ENCODE data around the gene PRIM2. TPM values are rescaled to one million over a fixed set of nuclear protein-coding genes. Genes with fewer than 3 reads are reported as not detected.
"Not testable (repeated sequence)": the region's sequence is repeated elsewhere in the genome, so short reads cannot be mapped to it uniquely, and the experiment has no call there.

PRIM2 gene
- total and polyA plus RNA-seq, 2 experiments from 2014 or later, result 5.1 to 17.3 TPM

DNA sequence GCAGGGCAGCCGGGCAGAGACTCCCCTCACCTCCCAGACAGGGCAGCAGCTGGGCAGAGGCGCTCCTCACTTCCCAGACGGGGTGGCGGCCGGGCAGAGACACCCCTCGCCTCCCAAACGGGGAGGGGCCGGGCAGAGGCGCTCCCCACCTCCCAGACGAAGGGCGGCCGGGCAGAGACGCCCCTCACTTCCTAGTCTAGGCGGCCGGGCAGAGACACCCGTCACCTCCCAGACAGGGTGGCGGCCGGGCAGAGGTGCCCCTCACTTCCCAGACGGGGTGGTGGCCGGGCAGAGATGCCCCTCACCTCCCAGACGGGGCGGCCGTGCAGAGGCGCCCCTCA lies 6.6 kb upstream of the PRIM2 start:
- H3K79me2 ChIP-seq, result no peaks in the 10 kb centered on the region
- no peak for TF ChIP-seq EZH2 (IDR thresholded peaks at IDR 0.05; ENCODE audit: borderline replicate concordance)
- TF ChIP-seq CTCF (IDR thresholded peaks at IDR 0.05; ENCODE audit: poor library complexity), result no peak
- H2AFZ ChIP-seq, result no peak overlapping the region
- DNase-seq (ENCODE audit: low spot score), result no peak
- no peaks in the 10 kb centered on the region for H3K27me3 ChIP-seq
- no peak overlapping the region for H3K27ac ChIP-seq
- no peaks in the 10 kb centered on the region for H3K9me2 ChIP-seq (replicated peaks; ENCODE audit: insufficient read depth)
- 95% methylated on average over 2 of the region's 24 CpGs for WGBS (ENCODE audit: low lambda C conversion rate, missing lambda C conversion rate)
- H3K4me3 ChIP-seq, result no peak overlapping the region
- H3K4me2 ChIP-seq, result no peak overlapping the region
- H3K4me1 ChIP-seq (ENCODE audit: insufficient read depth), result peaks cover 20% of the 10 kb centered on the region
- no peaks in the 10 kb centered on the region for H3K36me3 ChIP-seq (replicated peaks; ENCODE audit: insufficient read depth, low read depth)
- H4K20me1 ChIP-seq (ENCODE audit: insufficient read depth, poor library complexity, severe bottlenecking), result no peaks in the 10 kb centered on the region
- no peaks in the 10 kb centered on the region for H3K9me3 ChIP-seq (ENCODE audit: low read depth)

GRCh38 chr6:57311300-57312003 lies 6.0 kb upstream of the PRIM2 start:
- H3K27ac ChIP-seq; H3K79me2 ChIP-seq; H3K4me2 ChIP-seq; H3K9me2 ChIP-seq (replicated peaks; ENCODE audit: insufficient read depth); H3K4me3 ChIP-seq; H2AFZ ChIP-seq; DNase-seq (ENCODE audit: low spot score); H3K9me3 ChIP-seq (ENCODE audit: low read depth); H3K27me3 ChIP-seq; H3K36me3 ChIP-seq (replicated peaks; ENCODE audit: insufficient read depth, low read depth); H4K20me1 ChIP-seq (ENCODE audit: insufficient read depth, poor library complexity, severe bottlenecking): not testable (repeated sequence)
- peaks cover 20% of the 10 kb centered on the region for H3K4me1 ChIP-seq (ENCODE audit: insufficient read depth)
- 95% methylated on average over 38 of the region's 44 CpGs for WGBS (ENCODE audit: low lambda C conversion rate, missing lambda C conversion rate)

- TF ChIP-seq EZH2phosphoT487 (IDR thresholded peaks at IDR 0.05; ENCODE audit: low read depth, severe bottlenecking, unreplicated experiment), result no peak
- no peak for TF ChIP-seq CTCF (IDR thresholded peaks at IDR 0.05; ENCODE audit: poor library complexity)
- no peak for TF ChIP-seq EZH2 (IDR thresholded peaks at IDR 0.05; ENCODE audit: borderline replicate concordance)
- WGBS (ENCODE audit: low lambda C conversion rate, missing lambda C conversion rate), result 93% methylated on average over 2 of the region's 3 CpGs
- H4K20me1 ChIP-seq (ENCODE audit: insufficient read depth, poor library complexity, severe bottlenecking), result no peaks in the 10 kb centered on the region
- no peak for DNase-seq (ENCODE audit: low spot score)
- H3K27ac ChIP-seq, result no peak overlapping the region
- no peaks in the 10 kb centered on the region for H3K9me3 ChIP-seq (ENCODE audit: low read depth)
- no peak overlapping the region for H2AFZ ChIP-seq
- no peak overlapping the region for H3K4me2 ChIP-seq
- no peak overlapping the region for H3K4me3 ChIP-seq
- H3K9me2 ChIP-seq (replicated peaks; ENCODE audit: insufficient read depth), result no peaks in the 10 kb centered on the region
- H3K4me1 ChIP-seq (ENCODE audit: insufficient read depth), result peaks cover 20% of the 10 kb centered on the region
- no peaks in the 10 kb centered on the region for H3K79me2 ChIP-seq
- H3K36me3 ChIP-seq (replicated peaks; ENCODE audit: insufficient read depth, low read depth), result no peaks in the 10 kb centered on the region
- no peaks in the 10 kb centered on the region for H3K27me3 ChIP-seq
Observed at GRCh38 chr6:57312004-57312345, 5.5 kb upstream of the PRIM2 start.

DNA sequence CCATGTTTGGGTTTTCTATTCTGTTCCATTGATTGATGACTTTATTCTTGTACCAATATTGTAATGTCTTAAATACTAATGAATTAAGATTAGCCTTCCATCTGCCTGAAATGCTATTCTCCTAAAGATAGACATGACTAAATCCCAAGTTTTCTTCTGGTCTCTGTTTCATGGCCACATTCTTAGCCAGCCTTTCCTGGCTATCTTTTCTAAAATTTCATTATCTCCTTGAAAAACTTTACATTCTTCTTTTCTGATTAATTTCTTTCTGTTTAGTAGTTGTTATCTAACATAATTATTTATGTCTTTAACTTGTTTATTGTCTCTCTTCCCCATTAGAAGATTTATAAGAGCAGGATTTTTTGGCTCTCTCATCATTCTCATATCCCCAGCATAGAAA lies 4.4 kb upstream of the PRIM2 start:
- Histone ChIP-seq H3K27ac (peak overlapping the region; percentile 91), H3K4me3 (no peak overlapping the region), H2AFZ (peak overlapping the region; percentile 4), H3K36me3 (replicated peaks; ENCODE audit: insufficient read depth, low read depth) (no peaks in the 10 kb centered on the region), H3K9me3 (ENCODE audit: low read depth) (no peaks in the 10 kb centered on the region), H3K27me3 (no peaks in the 10 kb centered on the region), H3K79me2 (peaks cover 4% of the 10 kb centered on the region), H3K9me2 (replicated peaks; ENCODE audit: insufficient read depth) (no peaks in the 10 kb centered on the region), H3K4me1 (ENCODE audit: insufficient read depth) (peaks cover 20% of the 10 kb centered on the region), H3K4me2 (peak overlapping the region; percentile 58), H4K20me1 (ENCODE audit: insufficient read depth, poor library complexity, severe bottlenecking) (no peaks in the 10 kb centered on the region)
- no peak for TF ChIP-seq EZH2 (IDR thresholded peaks at IDR 0.05; ENCODE audit: borderline replicate concordance)
- TF ChIP-seq EZH2phosphoT487 (IDR thresholded peaks at IDR 0.05; ENCODE audit: low read depth, severe bottlenecking, unreplicated experiment), result no peak
- TF ChIP-seq CTCF (IDR thresholded peaks at IDR 0.05; ENCODE audit: poor library complexity), result no peak
- DNase-seq (ENCODE audit: low spot score), result no peak

Data from hepatocyte (in vitro differentiated cells).